Activated CD8-positive, alpha-beta memory T cell treated with anti-CD3 and anti-CD28 coated beads, Interleukin-2, amount 50 U/mL, for 4 hours (primary cell): ENCODE measurements around the gene SNRK.
A peak's percentile ranks its signal among the peaks of the same experiment; 100 is the strongest.

Experiments
- DNase-seq: peaks from one replicate; pipeline ENCODE4 v3.0.0-alpha.2; 2020

The SNRK gene

GRCh38 chr3:43372007-43372740 lies 85.8 kb downstream of the SNRK start:
- DNase-seq, result no peak

GRCh38 chr3:43372809-43373559 lies 86.6 kb downstream of the SNRK start:
- DNase-seq, result no peak

- DNase-seq, result no peak
Measured at GRCh38 chr3:43373560-43373928, 87.2 kb downstream of the SNRK start.

GRCh38 chr3:43378066-43378935 lies 92.0 kb downstream of the SNRK start:
- DNase-seq, result peak; percentile 73

GRCh38 chr3:43379343-43379742 lies 93.0 kb downstream of the SNRK start:
- DNase-seq, result no peak

- no peak for DNase-seq
Measured at GRCh38 chr3:43388175-43388574, 101.8 kb downstream of the SNRK start.

GRCh38 chr3:43388915-43389314 lies 102.6 kb downstream of the SNRK start:
- DNase-seq, result no peak

GRCh38 chr3:43389388-43390254 lies 103.3 kb downstream of the SNRK start:
- peak; percentile 67 for DNase-seq

GRCh38 chr3:43390255-43390588 lies 103.9 kb downstream of the SNRK start:
- no peak for DNase-seq

GRCh38 chr3:43391621-43392020 lies 105.3 kb downstream of the SNRK start:
- no peak for DNase-seq

GRCh38 chr3:43394041-43394554 lies 107.8 kb downstream of the SNRK start:
- DNase-seq, result no peak

- no peak for DNase-seq
Measured at GRCh38 chr3:43399034-43399433, 112.7 kb downstream of the SNRK start.

- DNase-seq, result no peak
Measured at GRCh38 chr3:43400167-43400566, 113.8 kb downstream of the SNRK start.
